Measurements from ENCODE around the gene TMEM135. TPM values are rescaled to one million over a fixed set of nuclear protein-coding genes. Genes with fewer than 3 reads are reported as not detected.

The TMEM135 gene
- total RNA-seq, 3 donors from 2014 or later: 38.3 to 46.8 (median 43.2) TPM

DNA sequence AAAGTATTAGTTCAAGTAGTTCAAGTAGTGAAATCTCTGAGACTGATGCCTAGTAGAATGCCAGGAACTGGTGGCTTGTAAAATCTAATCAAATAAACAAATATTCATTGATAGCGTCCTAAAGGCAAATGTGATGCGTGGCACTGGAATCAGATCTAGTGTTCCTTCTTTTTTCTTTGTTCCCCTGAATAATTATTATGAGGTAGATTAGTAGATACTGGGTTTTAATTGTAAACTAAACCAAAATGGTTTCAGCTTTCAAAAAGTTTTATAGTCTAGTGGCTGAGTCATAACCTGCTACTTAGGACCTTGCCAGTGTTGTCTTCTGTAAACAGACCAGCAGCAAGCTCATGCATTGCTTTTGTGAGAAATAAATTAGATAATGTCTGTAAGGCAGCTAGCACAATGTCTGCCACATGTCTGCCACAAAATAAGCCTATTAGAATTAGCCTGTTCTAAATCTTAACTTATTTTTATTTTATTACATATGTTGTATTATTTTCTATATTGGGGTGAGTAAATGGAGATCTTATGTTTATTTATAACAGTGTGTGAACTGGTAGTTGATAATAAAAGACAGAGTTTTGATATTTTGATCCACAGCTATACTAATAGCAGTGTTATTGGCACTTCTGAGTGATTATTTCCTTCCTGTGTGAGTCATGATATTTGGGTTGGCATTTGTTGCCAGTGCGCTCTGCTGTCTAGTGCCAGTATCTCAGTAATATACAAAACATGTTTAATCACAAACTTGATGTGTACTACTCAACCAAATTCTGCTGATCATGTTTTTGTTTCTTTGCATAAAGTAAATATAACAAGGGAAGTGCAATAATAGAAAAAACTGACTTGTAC lies 135.7 kb downstream of the TMEM135 start:
- peaks cover 0 to 8% of the 10 kb centered on the region in 2 donors for H3K9me3 ChIP-seq
- no peak for TF ChIP-seq POLR2A (IDR thresholded peaks at IDR 0.05)
- TF ChIP-seq, protein P1, sequence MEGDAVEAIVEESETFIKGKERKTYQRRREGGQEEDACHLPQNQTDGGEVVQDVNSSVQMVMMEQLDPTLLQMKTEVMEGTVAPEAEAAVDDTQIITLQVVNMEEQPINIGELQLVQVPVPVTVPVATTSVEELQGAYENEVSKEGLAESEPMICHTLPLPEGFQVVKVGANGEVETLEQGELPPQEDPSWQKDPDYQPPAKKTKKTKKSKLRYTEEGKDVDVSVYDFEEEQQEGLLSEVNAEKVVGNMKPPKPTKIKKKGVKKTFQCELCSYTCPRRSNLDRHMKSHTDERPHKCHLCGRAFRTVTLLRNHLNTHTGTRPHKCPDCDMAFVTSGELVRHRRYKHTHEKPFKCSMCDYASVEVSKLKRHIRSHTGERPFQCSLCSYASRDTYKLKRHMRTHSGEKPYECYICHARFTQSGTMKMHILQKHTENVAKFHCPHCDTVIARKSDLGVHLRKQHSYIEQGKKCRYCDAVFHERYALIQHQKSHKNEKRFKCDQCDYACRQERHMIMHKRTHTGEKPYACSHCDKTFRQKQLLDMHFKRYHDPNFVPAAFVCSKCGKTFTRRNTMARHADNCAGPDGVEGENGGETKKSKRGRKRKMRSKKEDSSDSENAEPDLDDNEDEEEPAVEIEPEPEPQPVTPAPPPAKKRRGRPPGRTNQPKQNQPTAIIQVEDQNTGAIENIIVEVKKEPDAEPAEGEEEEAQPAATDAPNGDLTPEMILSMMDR (IDR thresholded peaks at IDR 0.05): no peak
- no peak for TF ChIP-seq POLR2AphosphoS5 (IDR thresholded peaks at IDR 0.05)
- no peak for DNase-seq (ENCODE audit: low spot score in 2 of 2)
- H3K4me3 ChIP-seq: no peak overlapping the region
- intact Hi-C loops (cut with DNase I; ENCODE audit: low total_unique reads): no loop called here
- H3K27ac ChIP-seq: no peak overlapping the region
- H3K27me3 ChIP-seq: no peaks in the 10 kb centered on the region
- no peaks in the 10 kb centered on the region for H3K4me1 ChIP-seq
- no peaks in the 10 kb centered on the region for H3K36me3 ChIP-seq

DNA sequence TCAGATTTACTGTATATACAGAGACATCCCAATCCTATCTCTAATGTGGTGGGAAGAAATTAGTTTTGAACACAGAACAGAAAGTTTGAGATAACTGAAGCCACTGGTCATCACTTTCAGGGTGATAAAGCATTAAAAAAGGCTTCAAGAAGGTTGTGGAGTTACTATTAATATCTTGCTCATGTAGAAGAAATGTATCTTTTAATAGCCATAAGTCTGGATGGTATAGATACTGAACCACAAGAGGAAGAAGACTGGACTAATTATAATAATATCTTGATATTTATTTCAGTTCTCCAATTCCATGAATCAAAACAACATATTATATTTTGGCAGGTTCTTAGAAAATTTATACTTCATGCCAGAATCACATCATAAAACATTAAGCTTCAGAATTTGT lies 137.1 kb downstream of the TMEM135 start:
- intact Hi-C loops (cut with DNase I; ENCODE audit: low total_unique reads): no loop called here
- no peaks in the 10 kb centered on the region for H3K27me3 ChIP-seq
- H3K4me1 ChIP-seq: no peaks in the 10 kb centered on the region
- H3K36me3 ChIP-seq: no peaks in the 10 kb centered on the region
- no peak for DNase-seq (ENCODE audit: low spot score in 2 of 2)
- no peak for TF ChIP-seq POLR2A (IDR thresholded peaks at IDR 0.05)
- TF ChIP-seq POLR2AphosphoS5 (IDR thresholded peaks at IDR 0.05): no peak
- TF ChIP-seq, protein P1 (IDR thresholded peaks at IDR 0.05): no peak
- no peaks in the 10 kb centered on the region for H3K9me3 ChIP-seq
- H3K27ac ChIP-seq: no peak overlapping the region
- no peak overlapping the region for H3K4me3 ChIP-seq

DNA sequence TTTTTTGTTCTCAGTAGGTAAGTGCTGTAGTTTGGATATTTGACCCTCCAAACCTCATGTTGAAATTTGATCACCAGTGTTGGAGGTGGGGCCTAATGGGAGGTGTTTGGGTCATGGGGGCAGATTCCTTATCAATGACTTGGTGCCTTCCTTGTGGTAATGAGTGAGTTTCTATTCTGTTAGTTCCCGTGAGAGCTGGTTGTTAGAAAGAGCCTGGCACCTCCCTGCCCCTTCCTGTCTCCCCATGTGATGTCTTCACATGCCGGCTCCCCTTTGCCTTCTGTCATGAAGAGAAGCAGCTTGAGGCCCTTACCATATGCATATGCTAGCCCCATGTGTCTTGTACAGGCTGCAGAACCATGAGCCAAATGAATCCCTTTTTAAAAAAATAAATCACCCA lies 138.3 kb downstream of the TMEM135 start:
- Histone ChIP-seq H3K4me3 (no peak overlapping the region), H3K27ac (no peak overlapping the region), H3K36me3 (no peaks in the 10 kb centered on the region), H3K27me3 (no peaks in the 10 kb centered on the region), H3K9me3 (no peaks in the 10 kb centered on the region), H3K4me1 (no peaks in the 10 kb centered on the region)
- TF ChIP-seq POLR2A (IDR thresholded peaks at IDR 0.05): no peak
- TF ChIP-seq, protein P1 (IDR thresholded peaks at IDR 0.05): no peak
- TF ChIP-seq POLR2AphosphoS5 (IDR thresholded peaks at IDR 0.05): no peak
- no peak for DNase-seq (ENCODE audit: low spot score in 2 of 2)
- intact Hi-C loops (cut with DNase I; ENCODE audit: low total_unique reads): no loop called here

DNA sequence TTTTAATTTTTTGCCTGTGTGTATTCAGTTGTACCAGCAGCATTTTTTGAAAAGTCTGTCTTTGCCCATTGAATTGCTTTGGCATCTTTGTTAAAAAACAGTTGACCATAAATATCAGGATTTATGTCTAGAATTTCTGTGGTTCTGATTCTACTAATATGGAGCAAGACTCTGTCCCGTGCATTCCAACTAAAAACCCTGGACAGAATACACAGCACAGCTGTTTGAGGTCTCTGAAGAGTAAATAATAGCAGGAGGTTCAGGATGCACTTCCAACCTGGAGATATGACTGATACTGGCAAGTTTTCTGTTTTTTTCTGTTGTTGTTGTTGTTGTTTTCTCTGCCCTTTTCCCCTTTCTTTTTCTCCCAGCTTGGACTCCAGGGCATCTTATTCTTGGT lies 141.9 kb downstream of the TMEM135 start:
- H3K36me3 ChIP-seq: no peaks in the 10 kb centered on the region
- no peak overlapping the region for H3K4me3 ChIP-seq
- no peaks in the 10 kb centered on the region for H3K9me3 ChIP-seq
- no peak overlapping the region for H3K27ac ChIP-seq
- TF ChIP-seq POLR2A (IDR thresholded peaks at IDR 0.05) (no peak), POLR2AphosphoS5 (IDR thresholded peaks at IDR 0.05) (no peak)
- TF ChIP-seq, protein P1 (IDR thresholded peaks at IDR 0.05): no peak
- intact Hi-C loops (cut with DNase I; ENCODE audit: low total_unique reads): no loop called here
- no peak for DNase-seq (ENCODE audit: low spot score in 2 of 2)
- no peaks in the 10 kb centered on the region for H3K27me3 ChIP-seq
- no peaks in the 10 kb centered on the region for H3K4me1 ChIP-seq

DNA sequence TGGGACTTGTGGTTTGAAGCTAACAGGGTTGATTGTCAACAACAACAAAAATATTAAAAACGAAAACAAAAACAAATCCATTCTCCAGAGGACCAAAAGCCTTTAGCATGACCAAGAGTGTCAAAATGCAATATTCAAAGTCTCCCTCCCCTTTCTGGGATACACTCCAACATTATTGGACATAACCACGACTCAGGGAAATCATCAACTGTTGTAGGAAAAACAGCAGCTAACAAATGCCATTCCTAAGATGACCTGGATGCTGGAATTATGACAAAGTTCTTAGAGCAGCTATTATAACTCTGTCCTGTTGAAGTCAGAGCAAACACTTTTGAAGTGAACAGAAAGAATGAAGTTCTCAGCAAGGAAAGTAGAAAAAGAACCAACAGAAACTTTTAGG lies 143.0 kb downstream of the TMEM135 start:
- Histone ChIP-seq H3K4me3 (no peak overlapping the region), H3K27me3 (no peaks in the 10 kb centered on the region), H3K9me3 (no peaks in the 10 kb centered on the region), H3K4me1 (no peaks in the 10 kb centered on the region), H3K27ac (no peak overlapping the region), H3K36me3 (no peaks in the 10 kb centered on the region)
- TF ChIP-seq POLR2AphosphoS5 (IDR thresholded peaks at IDR 0.05) (no peak), POLR2A (IDR thresholded peaks at IDR 0.05) (no peak)
- TF ChIP-seq, protein P1 (IDR thresholded peaks at IDR 0.05): no peak
- DNase-seq (ENCODE audit: low spot score in 2 of 2): no peak
- intact Hi-C loops (cut with DNase I; ENCODE audit: low total_unique reads): no loop called here

Measured in breast epithelium (tissue), 4 donors.